Mesodermal cell (in vitro differentiated cells): ENCODE measurements around the gene MAPK8IP3.

Source experiments
- H3K27ac ChIP-seq: 2 replicates; pipeline ENCODE4 v1.7.0; 2013; ENCODE audit warnings: mild to moderate bottlenecking, low read depth, low read length, moderate library complexity; ENCODE audit not compliant: severe bottlenecking
- H3K36me3 ChIP-seq: 2 replicates; pipeline ENCODE4 v1.7.1; 2013; ENCODE audit warnings: mild to moderate bottlenecking, low read length, moderate library complexity; ENCODE audit not compliant: control insufficient read depth, insufficient read depth
- H3K4me1 ChIP-seq: one replicate; pipeline ENCODE4 v1.7.1; 2013; ENCODE audit warnings: mild to moderate bottlenecking, low read length; ENCODE audit not compliant: insufficient read depth, control insufficient read depth, poor library complexity, severe bottlenecking
- H3K4me3 ChIP-seq: 2 replicates; pipeline ENCODE4 v1.7.0; 2013; ENCODE audit warnings: low read length, control low read depth, mild to moderate bottlenecking; ENCODE audit not compliant: insufficient read depth, poor library complexity, severe bottlenecking; ENCODE audit errors: extremely low read depth
- H3K9me3 ChIP-seq: 2 replicates; pipeline ENCODE4 v1.7.1; 2013; ENCODE audit warnings: mild to moderate bottlenecking, low read length, moderate library complexity; ENCODE audit not compliant: control insufficient read depth
- WGBS, 2 experiments: methylation state at CpG; one replicate each; pipeline ENCODE4 v1.1.5; 2013; ENCODE audit warnings: missing lambda C conversion rate in 2 of 2; ENCODE audit not compliant: insufficient coverage in 2 of 2; 5-methylcytosine and 5-hydroxymethylcytosine counted together

MAPK8IP3 gene

DNA sequence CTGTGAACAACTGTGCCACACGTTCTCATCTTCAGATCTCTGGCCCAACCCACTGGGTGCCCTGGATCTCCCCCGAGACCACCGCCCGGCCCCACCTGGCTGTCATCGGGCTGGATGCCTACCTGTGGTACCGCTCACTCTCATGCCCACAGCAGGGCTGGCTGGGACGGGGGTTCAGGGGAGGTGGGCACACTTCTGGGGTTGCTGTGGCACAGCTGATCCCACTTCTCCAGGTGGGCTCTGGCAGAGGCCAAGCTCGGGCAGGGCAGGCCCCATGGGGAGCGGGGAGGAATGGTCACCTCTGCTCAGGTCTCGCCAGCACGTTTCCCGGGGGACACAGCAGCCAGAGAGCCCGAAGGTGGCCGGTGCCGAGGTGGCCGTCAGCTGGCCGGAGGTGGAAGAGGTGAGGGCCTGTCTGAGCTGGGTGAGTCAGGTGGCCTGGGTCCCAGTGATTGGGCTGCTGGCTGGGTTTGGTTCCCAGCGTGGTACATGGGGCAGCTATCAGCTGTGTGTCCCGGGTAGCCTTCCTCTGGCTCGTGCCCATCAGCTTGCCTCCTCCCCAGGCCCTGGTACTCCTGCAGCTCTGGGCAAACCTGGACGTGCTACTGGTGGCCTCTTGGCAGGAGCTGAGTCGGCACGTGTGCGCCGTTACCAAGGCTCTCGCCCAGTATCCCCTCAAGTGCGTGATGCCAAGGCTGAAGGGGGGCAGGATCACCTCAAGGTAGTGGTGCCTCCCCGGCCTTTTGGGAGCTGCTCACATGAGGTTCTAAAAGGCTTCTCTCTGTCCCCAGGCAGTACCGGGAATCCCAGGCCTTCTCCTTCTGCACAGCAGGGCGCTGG lies 69.2 kb downstream of the MAPK8IP3 start:
- Histone ChIP-seq H3K4me1 (peaks cover 8% of the 10 kb centered on the region), H3K9me3 (no peaks in the 10 kb centered on the region), H3K27ac (no peak overlapping the region), H3K4me3 (no peak overlapping the region), H3K36me3 (peaks cover 50% of the 10 kb centered on the region)
- 95 to 97% methylated on average over 27 to 30 of the region's 30 CpGs for WGBS, 2 experiments

DNA sequence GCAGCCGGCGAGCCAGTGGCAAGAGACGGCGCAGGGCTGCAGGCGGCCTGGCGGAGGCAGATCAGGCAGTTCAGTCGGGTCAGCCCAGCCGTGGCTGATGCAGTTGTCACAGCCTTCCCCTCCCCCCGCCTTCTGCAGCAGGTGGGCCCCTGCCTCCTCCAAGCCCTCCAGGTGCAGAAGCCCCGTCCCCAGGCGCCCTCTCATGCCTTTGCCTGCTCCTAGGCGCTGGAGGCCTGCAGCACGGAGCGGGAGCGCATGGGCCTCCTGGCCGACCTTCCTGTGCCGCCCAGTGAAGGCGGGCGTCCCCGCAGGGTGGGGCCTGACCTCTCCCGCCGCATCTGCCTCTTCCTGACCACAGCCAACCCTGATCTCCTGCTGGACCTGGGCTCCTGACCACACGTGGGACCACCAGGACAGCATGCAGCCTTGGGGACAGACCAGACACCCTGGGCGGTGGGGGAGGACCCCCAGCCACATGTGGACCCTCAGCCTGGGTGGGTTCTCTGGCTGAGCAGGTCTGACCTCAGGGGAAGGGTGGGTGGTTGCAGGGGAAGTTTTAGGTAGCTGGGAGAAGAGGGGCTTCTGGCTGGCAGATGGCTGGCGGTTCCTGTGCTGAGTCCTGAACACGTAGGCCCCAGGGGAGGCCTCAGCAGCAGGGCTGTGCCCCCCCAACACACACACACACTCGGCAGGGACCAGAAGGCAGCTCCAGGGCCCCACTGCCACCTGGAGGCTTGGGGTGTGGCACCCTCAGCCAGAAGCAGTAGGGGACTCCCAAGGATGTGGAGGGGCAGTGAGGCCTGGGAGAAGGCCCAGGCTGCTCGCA lies 70.1 kb downstream of the MAPK8IP3 start:
- Histone ChIP-seq H3K36me3 (peaks cover 55% of the 10 kb centered on the region), H3K4me3 (no peak overlapping the region), H3K27ac (no peak overlapping the region), H3K9me3 (no peaks in the 10 kb centered on the region), H3K4me1 (peaks cover 10% of the 10 kb centered on the region)
- WGBS, 2 experiments = 93 to 96% methylated on average over 19 to 21 of the region's 28 CpGs

DNA sequence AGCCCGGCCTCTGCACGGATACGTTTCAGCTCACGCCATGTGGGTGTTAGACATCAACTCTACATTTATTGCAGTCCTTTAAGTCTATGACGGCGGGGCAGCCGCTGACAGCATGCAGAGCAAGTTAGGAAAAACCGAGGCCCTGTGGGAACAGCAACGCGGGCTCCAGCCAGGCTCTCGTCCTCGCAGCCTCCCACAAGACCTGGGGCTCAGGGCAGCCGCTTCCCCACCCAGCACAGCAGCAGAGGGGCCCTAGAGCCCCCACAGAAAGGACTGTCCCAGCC lies 70.6 kb downstream of the MAPK8IP3 start:
- WGBS, 2 experiments = 92 to 97% methylated on average over 13 of the region's 13 CpGs
- H3K4me3 ChIP-seq = no peak overlapping the region
- no peak overlapping the region for H3K27ac ChIP-seq
- peaks cover 57% of the 10 kb centered on the region for H3K36me3 ChIP-seq
- no peaks in the 10 kb centered on the region for H3K9me3 ChIP-seq
- peaks cover 14% of the 10 kb centered on the region for H3K4me1 ChIP-seq

DNA sequence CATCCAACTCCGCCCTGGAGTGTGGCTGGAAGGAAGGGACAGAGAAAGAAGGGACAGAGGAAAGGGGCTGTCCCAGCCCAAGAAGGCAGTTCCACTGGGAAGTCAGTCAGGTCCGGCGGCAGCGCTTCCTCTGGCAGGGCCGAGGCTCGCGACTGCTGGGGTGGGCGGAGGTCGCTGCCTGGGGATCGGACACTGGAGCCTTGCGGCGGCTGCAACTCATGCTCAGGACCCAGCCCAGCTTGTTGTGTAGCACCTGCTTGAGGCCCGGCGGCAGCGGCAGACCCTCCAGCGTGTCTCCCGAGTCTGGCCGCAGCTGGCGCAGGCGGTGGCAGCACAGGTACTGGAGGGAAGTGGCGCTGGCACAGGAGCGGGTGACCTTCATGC lies 71.0 kb downstream of the MAPK8IP3 start:
- no peaks in the 10 kb centered on the region for H3K9me3 ChIP-seq
- H3K4me1 ChIP-seq = peaks cover 14% of the 10 kb centered on the region
- peaks cover 57% of the 10 kb centered on the region for H3K36me3 ChIP-seq
- no peak overlapping the region for H3K27ac ChIP-seq
- 98 to 99% methylated on average over 21 to 22 of the region's 22 CpGs for WGBS, 2 experiments
- no peak overlapping the region for H3K4me3 ChIP-seq

DNA sequence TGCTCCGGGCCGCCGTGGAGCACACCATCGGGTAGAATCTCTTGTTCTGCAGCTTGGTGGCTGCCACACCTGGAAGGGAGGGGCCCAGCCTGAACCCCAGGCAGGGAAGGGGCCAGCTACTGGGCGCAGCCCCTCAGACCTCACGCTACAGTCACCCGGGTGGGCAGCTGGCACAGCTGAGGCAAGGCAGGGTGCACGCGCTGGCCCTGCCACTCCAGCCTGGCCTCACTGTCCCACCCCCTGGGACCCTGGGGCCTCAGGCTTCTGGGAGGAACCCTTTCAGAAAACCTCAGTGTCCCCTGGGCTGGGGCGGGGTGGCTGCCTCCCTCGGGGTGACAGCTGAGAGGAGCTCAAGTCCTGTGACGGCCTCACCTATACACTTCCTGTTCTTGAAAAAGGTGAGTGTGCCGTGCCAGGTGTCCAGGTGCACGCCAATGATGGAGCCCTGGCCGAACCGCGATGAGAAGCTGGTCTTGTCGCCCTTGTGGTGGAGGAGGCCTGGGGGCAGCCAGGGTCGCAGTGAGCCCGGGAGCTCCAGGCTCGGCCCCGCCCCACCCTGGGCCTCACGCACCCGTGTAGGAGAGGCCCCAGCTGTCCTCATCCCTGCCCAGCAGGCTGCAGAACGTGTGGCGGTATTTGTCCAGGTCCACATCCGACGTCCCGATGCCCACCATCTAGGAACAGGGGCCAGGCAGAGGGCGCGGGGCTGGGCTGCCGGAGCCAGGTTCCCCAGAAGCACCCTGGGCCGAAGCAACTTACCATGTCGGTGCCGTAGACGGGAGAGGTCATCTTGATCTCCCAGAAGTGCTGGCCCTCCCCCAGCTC lies 71.6 kb downstream of the MAPK8IP3 start:
- H3K27ac ChIP-seq = no peak overlapping the region
- no peak overlapping the region for H3K4me3 ChIP-seq
- H3K9me3 ChIP-seq = no peaks in the 10 kb centered on the region
- H3K4me1 ChIP-seq = peaks cover 14% of the 10 kb centered on the region
- H3K36me3 ChIP-seq = peaks cover 57% of the 10 kb centered on the region
- 94 to 97% methylated on average over 33 to 35 of the region's 36 CpGs for WGBS, 2 experiments

DNA sequence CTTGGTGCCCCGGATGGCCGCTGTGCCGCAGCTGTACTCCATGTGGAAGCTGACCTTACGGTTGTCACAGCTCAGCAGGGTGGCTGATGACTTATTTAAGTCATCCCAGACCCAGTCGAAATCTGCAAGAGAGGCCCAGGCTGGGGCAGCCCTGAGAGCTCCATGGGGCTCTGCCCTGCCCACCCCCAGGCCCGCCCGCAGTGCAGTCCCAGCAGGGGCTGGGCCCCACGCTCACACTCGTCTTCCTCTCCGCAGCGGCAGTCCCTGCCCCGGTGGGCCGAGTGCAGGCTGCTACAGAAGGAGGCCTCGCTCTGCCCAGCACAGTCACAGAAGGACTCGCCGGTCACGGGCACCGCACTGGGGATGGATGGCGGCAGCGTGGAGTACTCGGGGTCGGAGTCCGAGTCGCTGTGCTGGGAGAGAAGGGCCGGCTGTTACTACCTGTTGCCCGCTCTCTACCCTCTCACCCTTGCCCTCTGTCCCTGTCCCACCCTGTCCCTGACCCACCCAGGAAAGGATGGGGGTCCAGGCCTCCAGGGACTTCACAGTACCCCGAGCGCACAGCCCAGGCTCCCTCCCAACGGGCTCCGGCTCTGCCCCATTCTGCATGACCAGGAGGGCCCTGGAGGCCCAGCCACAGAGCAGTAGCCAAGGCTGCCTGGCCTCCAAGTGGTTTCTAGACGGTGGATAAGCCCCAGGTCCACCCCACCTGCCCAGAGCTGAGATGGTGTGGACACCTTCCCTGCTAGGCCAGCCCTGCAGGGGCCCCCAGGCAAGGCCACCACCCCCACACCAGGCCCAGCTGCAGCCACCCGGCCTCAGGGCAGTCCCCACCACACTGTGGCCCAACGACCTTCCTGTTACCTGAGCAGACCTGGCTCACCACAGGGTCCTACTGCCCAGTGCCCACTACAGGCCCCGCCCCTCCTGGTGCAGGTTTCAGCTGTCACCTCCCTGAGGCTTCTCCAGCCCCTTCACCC lies 72.5 kb downstream of the MAPK8IP3 start:
- H3K36me3 ChIP-seq = peaks cover 57% of the 10 kb centered on the region
- peaks cover 14% of the 10 kb centered on the region for H3K4me1 ChIP-seq
- no peak overlapping the region for H3K4me3 ChIP-seq
- no peaks in the 10 kb centered on the region for H3K9me3 ChIP-seq
- H3K27ac ChIP-seq = no peak overlapping the region
- 91 to 93% methylated on average over 30 to 32 of the region's 34 CpGs for WGBS, 2 experiments

DNA sequence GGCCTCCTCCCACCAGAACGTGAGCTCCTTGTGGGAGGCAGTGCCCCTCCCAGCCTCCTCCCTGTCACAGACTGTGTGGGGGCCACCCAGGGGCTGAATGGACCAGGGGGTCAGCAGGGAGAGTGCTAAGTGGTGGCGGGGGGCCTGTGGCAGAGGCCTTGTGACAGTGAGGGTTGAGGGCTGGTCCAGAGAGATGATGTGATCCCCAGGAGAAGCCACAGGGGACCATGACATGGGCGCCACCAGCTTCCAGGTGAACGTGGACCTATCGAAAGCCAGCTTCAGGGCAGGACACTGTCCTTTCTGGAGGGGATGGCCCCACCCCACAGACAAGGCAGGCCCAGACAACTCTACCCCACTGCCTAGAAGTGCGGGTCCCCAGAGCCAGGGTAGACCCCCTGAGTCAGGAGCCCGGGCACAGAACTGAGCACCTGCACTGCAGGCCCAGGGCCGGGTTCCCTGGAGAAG lies 73.3 kb downstream of the MAPK8IP3 start:
- H3K4me3 ChIP-seq = no peak overlapping the region
- H3K4me1 ChIP-seq = peaks cover 11% of the 10 kb centered on the region
- peaks cover 57% of the 10 kb centered on the region for H3K36me3 ChIP-seq
- H3K27ac ChIP-seq = no peak overlapping the region
- WGBS, 2 experiments = 88 to 100% methylated on average over 7 to 8 of the region's 8 CpGs
- no peaks in the 10 kb centered on the region for H3K9me3 ChIP-seq

DNA sequence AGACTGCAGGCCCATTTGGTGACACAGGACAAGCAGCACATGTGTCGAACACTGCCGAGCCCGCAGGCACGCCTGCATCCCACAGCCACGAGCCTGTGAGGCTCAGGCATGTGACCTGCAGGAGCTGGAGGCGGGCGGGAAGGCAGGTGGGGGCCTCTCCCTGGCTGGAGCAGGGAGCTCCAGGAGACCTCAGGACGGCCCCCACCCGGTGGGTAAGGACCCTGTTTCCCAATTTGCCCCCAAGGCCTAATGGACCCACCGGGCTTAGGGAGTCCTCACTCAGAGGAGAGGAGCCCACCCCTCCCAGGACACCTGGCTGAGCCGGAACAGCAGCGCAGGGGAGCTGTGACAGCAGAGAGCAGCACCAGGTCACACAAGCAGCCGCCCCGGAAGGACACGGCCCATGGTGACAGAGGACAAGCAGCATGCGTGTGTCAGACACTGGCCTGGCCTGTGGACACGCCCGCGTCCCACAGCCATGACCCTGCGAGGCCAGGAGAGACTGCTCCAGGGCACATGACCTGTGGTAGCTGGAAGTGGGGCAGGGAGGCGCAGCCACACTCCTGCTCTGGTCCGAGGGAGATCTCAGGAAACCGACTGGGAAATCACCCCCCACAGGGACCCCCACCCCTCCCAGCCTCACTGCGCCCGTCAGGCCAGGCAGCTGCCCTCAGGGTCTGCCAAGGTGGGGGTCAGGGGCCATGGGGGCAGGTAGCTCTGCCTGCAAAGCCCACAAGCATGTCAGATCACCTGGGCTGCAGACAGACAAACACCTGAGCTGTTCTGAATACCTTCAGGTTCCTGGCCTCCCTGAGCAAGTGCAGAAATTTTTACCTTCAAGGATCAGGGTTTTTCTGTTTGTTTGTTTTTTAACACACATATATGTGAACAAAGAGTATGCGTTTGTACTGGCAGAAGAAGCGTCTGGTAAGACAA lies 74.0 kb downstream of the MAPK8IP3 start:
- no peak overlapping the region for H3K4me3 ChIP-seq
- peaks cover 53% of the 10 kb centered on the region for H3K36me3 ChIP-seq
- 93 to 97% methylated on average over 20 to 21 of the region's 27 CpGs for WGBS, 2 experiments

DNA sequence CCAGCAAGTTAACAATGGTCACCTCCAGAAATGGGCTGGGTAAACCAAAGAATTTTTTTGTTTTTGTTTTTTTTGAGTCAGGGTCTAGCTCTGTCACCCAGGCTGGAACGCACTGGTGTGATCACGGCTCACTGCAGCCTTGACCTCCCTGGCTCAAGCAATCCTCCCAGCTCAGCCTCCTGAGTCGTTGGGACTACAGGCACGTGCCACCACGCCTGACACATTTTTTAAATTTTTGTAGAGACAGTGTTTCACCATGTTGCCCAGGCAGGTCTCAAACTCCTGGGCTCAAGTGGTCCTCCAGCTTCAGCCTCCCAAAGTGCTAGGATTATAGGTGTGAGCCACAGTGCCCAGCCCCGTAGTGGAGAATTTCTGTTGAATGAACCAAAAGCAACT lies 74.7 kb downstream of the MAPK8IP3 start:
- Histone ChIP-seq H3K4me1 (peaks cover 6% of the 10 kb centered on the region), H3K9me3 (no peaks in the 10 kb centered on the region), H3K27ac (no peak overlapping the region), H3K36me3 (peaks cover 55% of the 10 kb centered on the region), H3K4me3 (no peak overlapping the region)
- WGBS, 2 experiments = 90% methylated on average over 4 to 6 of the region's 6 CpGs

More for the DNA sequence above, 74.0 kb downstream of the MAPK8IP3 start:
- Histone ChIP-seq H3K27ac (no peak overlapping the region), H3K4me1 (peaks cover 6% of the 10 kb centered on the region), H3K9me3 (no peaks in the 10 kb centered on the region)
